C4-2B (cell line): ENCODE results near the gene TDRD1.

Experiments used
- CTCF ChIP-seq: fragments of 450-650 bp; conservative IDR thresholded peaks from 2 replicates; pipeline ENCODE4 v1.5.1; 2017; ENCODE audit warnings: mild to moderate bottlenecking
- ZFX ChIP-seq: fragments of 450-650 bp; IDR thresholded peaks from 2 replicates; pipeline ENCODE4 v1.6.1; 2017

GRCh38 chr10:114202812-114203211 lies 23.7 kb downstream of the TDRD1 start:
- TF ChIP-seq ZFX: no peak
- no peak for TF ChIP-seq CTCF
